Esophagus squamous epithelium (tissue), 5 donors: Measurements from ENCODE around the gene SYNPO2. TPM values are rescaled to one million over a fixed set of nuclear protein-coding genes. Genes with fewer than 3 reads are reported as not detected.

ENCODE experiments used
- DNase-seq: peaks from one replicate; lab custom pipeline; 2025; lab: John Stamatoyannopoulos, UW
- H3K27ac ChIP-seq, 4 donors: fragments of 200-600 bp; sonication (generic); one replicate each; pipeline ENCODE4 v1.5.1; 2016 to 2019; ENCODE audit warnings: mild to moderate bottlenecking in 1 of 4
- H3K27me3 ChIP-seq, 4 donors: fragments of 200-600 bp; sonication (generic); 1 replicate in 3 of 4; 2 replicates in 1 of 4; pipeline versions ENCODE4 v1.5.1 to v1.6.0; 2017 to 2021; ENCODE audit warnings: antibody characterized with exemption in 1 of 4
- H3K36me3 ChIP-seq, 3 donors: fragments of 200-600 bp; sonication (generic); one replicate each; pipeline ENCODE4 v1.5.1; 2016 to 2019
- H3K4me1 ChIP-seq, 3 donors: fragments of 200-600 bp; sonication (generic); one replicate each; pipeline ENCODE4 v1.5.1; 2017 to 2019
- H3K4me3 ChIP-seq, 4 donors: fragments of 200-600 bp; sonication (generic); 1 replicate in 3 of 4; 2 replicates in 1 of 4; pipeline ENCODE4 v1.5.1; 2016 to 2019; ENCODE audit warnings: mild to moderate bottlenecking in 2 of 4, moderate library complexity in 1 of 4
- H3K9me3 ChIP-seq, 3 donors: fragments of 200-600 bp; sonication (generic); one replicate each; pipeline ENCODE4 v1.5.1; 2016 to 2019
- CTCF ChIP-seq, 6 experiments: fragments of 450-650 bp in 4 of 6; fragments of 200-600 bp in 2 of 6; sonication (generic) in 2 of 6; IDR thresholded peaks; one replicate each; pipeline ENCODE4 v1.5.1; 2016 to 2019; ENCODE audit warnings: antibody characterized with exemption in 6 of 6, mild to moderate bottlenecking in 4 of 6, moderate library complexity in 4 of 6
- POLR2A ChIP-seq, 4 donors: fragments of 450-650 bp; IDR thresholded peaks; one replicate each; pipeline ENCODE4 v1.6.1; 2017; ENCODE audit warnings: antibody characterized with exemption in 4 of 4, mild to moderate bottlenecking in 4 of 4, moderate library complexity in 3 of 4
- WGBS, 2 donors: methylation state at CpG; one replicate each; pipeline ENCODE4 v1.1.5; 2018; 5-methylcytosine and 5-hydroxymethylcytosine counted together
- intact Hi-C: fragments of 100-400 bp; cut with DNase I; formaldehyde crosslinking; loops from one replicate; pipeline ENCODE4 v1.15.0; 2022
- total RNA-seq, 4 donors: library from RNA; depleted of rRNA; stranded (reverse); fragments of >200 nt; gene quantifications; one replicate each; pipeline ENCODE4 v1.1.0, GENCODE V29; 2016
- donor health status: DM: yes; HTN: yes; CAD: no.

SYNPO2 gene
- total RNA-seq, 4 donors from 2014 or later: 19.0 to 418 (median 84.2) TPM

GRCh38 chr4:118953276-118953675 lies 64.6 kb downstream of the SYNPO2 start:
- intact Hi-C loops: no loop called here
- Histone ChIP-seq H3K4me1 (peaks cover 0 to 42% (median 6%) of the 10 kb centered on the region in 3 donors), H3K4me3 (no peak overlapping the region), H3K27ac (peak overlapping the region in 1 of 4 donors; percentile 68), H3K9me3 (no peaks in the 10 kb centered on the region), H3K27me3 (no peaks in the 10 kb centered on the region), H3K36me3 (no peaks in the 10 kb centered on the region)
- no peak for DNase-seq
- WGBS, 2 donors: 58 to 60% methylated on average over 4 of the region's 4 CpGs
- no peak for TF ChIP-seq CTCF (IDR thresholded peaks at IDR 0.05)
- TF ChIP-seq POLR2A (IDR thresholded peaks at IDR 0.05): no peak

- H3K27me3 ChIP-seq: no peaks in the 10 kb centered on the region
- no peaks in the 10 kb centered on the region for H3K9me3 ChIP-seq
- H3K27ac ChIP-seq: peak overlapping the region in 3 of 4 donors; percentile 43 to 68 (median 55)
- no peak for DNase-seq
- no peaks in the 10 kb centered on the region for H3K36me3 ChIP-seq
- H3K4me1 ChIP-seq: peaks cover 0 to 42% (median 6%) of the 10 kb centered on the region in 3 donors
- 12 to 24% methylated on average over 2 of the region's 2 CpGs for WGBS, 2 donors
- H3K4me3 ChIP-seq: no peak overlapping the region
- TF ChIP-seq POLR2A (IDR thresholded peaks at IDR 0.05) (no peak), CTCF (IDR thresholded peaks at IDR 0.05) (peak in 2 of 6 experiments; percentile 6 to 17)
- intact Hi-C loops: no loop called here
Measured at GRCh38 chr4:118954246-118954645, 65.6 kb downstream of the SYNPO2 start.

- H3K27ac ChIP-seq: peak overlapping the region in 3 of 4 donors; percentile 55 to 75 (median 68)
- H3K9me3 ChIP-seq: no peaks in the 10 kb centered on the region
- TF ChIP-seq CTCF (IDR thresholded peaks at IDR 0.05): no peak
- peaks cover 0 to 42% (median 6%) of the 10 kb centered on the region in 3 donors for H3K4me1 ChIP-seq
- H3K4me3 ChIP-seq: no peak overlapping the region
- H3K27me3 ChIP-seq: no peaks in the 10 kb centered on the region
- H3K36me3 ChIP-seq: no peaks in the 10 kb centered on the region
- WGBS, 2 donors: 68 to 82% methylated on average over 3 of the region's 3 CpGs
- intact Hi-C loops: no loop called here
- DNase-seq: no peak
Measured at GRCh38 chr4:118955515-118955914, 66.9 kb downstream of the SYNPO2 start.

- Histone ChIP-seq H3K36me3 (no peaks in the 10 kb centered on the region), H3K27me3 (no peaks in the 10 kb centered on the region), H3K27ac (peak overlapping the region in 3 of 4 donors; percentile 39 to 65 (median 45)), H3K9me3 (no peaks in the 10 kb centered on the region), H3K4me1 (peaks cover 0 to 47% (median 6%) of the 10 kb centered on the region in 3 donors), H3K4me3 (no peak overlapping the region)
- WGBS, 2 donors: 61 to 68% methylated on average over 10 of the region's 10 CpGs
- TF ChIP-seq POLR2A (IDR thresholded peaks at IDR 0.05) (no peak), CTCF (IDR thresholded peaks at IDR 0.05) (no peak)
- no peak for DNase-seq
- intact Hi-C loops: no loop called here
Measured at GRCh38 chr4:118957722-118958445, 69.2 kb downstream of the SYNPO2 start.

- H3K4me3 ChIP-seq: no peak overlapping the region
- intact Hi-C loops: loop anchor here (10.0 kb wide), 2 partner anchors 68 to 188 kb away; no protein-coding TSS in a partner anchor
- no peak for DNase-seq
- peak overlapping the region in 3 of 4 donors; percentile 32 to 55 (median 36) for H3K27ac ChIP-seq
- no peaks in the 10 kb centered on the region for H3K36me3 ChIP-seq
- peaks cover 3 to 47% (median 11%) of the 10 kb centered on the region in 3 donors for H3K4me1 ChIP-seq
- H3K27me3 ChIP-seq: no peaks in the 10 kb centered on the region
- no peaks in the 10 kb centered on the region for H3K9me3 ChIP-seq
- TF ChIP-seq CTCF (IDR thresholded peaks at IDR 0.05) (no peak), POLR2A (IDR thresholded peaks at IDR 0.05) (no peak)
Measured at GRCh38 chr4:118962540-118962939, 73.9 kb downstream of the SYNPO2 start.
